Posterior vena cava (tissue), 2 donors: ENCODE measurements around the gene GCKR. TPM values are rescaled to one million over a fixed set of nuclear protein-coding genes. Genes with fewer than 3 reads are reported as not detected.
"Not testable (repeated sequence)": the region's sequence is repeated elsewhere in the genome, so short reads cannot be mapped to it uniquely, and the experiment has no call there.

Experiments
- DNase-seq: peaks from one replicate; pipeline ENCODE4 v3.0.0-alpha.2; 2020; ENCODE audit warnings: low spot score
- intact Hi-C, 2 donors: fragments of 100-400 bp; cut with DNase I; formaldehyde crosslinking; loops; one replicate each; pipeline versions ENCODE4 v1.14.1 to v1.14.2; 2022 to 2023
- total RNA-seq, 2 donors: library from RNA; stranded (reverse); fragmentation: NEBNext Ultra II Directional; extraction: Animal tissue kit (Norgen Biotek cat#: 25700); gene quantifications; one replicate each; pipeline ENCODE4 v1.2.1, GENCODE V29; 2021
- donor health status: DM: yes; HTN: yes; CAD: no.
- donor health status: DM: yes; HTN: yes; CAD: no.

Gene GCKR
- total RNA-seq, 2 donors from 2014 or later = 0.65 to 2.9 TPM

- DNase-seq = no peak
- intact Hi-C loops = loop anchor here in 1 of 2 donors (10.0 kb wide), 1 partner anchor 86 kb away; the partner anchor contains the start of gene ZNF512
Observed at GRCh38 chr2:27498975-27499374, 2.3 kb downstream of the GCKR start.

- DNase-seq = no peak
- intact Hi-C loops = no loop called here
Observed at GRCh38 chr2:27501042-27501441, 4.4 kb downstream of the GCKR start.

GRCh38 chr2:27502142-27502541 lies 5.5 kb downstream of the GCKR start:
- intact Hi-C loops = no loop called here
- no peak for DNase-seq

DNA sequence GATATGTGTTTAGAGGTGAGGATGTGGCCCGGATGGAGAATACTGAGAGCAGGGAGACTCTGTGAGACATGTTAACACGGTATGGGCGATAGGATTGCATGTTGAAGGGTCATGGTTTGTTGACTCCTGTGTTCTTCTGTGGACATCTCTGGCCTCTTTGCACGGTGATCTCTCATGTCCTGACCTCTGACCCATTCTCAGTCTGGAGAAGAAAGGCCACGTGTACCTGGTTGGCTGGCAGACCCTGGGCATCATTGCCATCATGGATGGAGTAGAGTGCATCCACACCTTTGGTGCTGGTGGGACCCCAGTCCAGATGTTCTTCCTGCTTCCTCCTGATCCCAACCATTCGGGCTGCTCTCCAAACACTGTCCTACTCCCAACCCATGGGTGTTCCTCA lies 9.9 kb downstream of the GCKR start:
- DNase-seq = no peak
- intact Hi-C loops = no loop called here

DNA sequence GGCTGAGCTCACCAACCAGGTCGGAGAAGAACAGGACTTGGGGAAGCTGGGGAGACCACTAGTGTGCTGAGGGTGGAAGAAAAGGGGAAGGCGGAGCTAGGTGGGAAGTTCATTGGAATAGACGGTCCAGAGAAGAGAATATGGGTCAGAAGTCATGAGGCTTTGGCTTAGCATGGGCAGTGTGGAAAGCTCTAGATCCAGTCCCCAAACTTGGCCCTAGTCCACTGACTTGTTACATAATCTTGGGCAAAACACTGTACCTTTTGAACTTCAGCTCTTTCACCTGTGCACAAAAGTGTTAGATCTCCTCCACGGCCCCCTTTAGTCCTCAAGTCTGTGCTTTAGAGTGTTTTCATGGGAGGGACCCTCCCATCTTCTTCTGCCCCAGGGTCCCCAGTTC lies 10.7 kb downstream of the GCKR start:
- intact Hi-C loops = no loop called here
- DNase-seq = no peak

- DNase-seq = no peak
- intact Hi-C loops = no loop called here
Observed at GRCh38 chr2:27509326-27509725, 12.7 kb downstream of the GCKR start.

- intact Hi-C loops = no loop called here
Observed at GRCh38 chr2:27518113-27518781, 21.6 kb downstream of the GCKR start.

DNA sequence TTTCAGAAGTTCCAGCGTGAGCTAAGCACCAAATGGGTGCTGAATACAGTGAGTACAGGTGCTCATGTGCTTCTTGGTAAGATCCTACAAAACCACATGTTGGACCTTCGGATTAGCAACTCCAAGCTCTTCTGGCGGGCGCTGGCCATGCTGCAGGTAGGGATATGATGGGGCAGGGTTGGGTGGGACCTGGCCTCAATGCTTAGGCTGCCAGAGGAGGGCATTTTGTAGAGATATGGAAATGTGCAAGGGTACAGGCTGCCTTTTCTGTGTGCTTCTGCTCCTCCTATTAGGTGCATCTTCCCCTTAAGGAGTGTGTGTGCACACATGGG lies 22.1 kb downstream of the GCKR start:
- no peak for DNase-seq
- intact Hi-C loops = no loop called here

More at GRCh38 chr2:27518113-27518781, 21.6 kb downstream of the GCKR start:
- DNase-seq = no peak

GRCh38 chr2:27520316-27520715 lies 23.7 kb downstream of the GCKR start:
- intact Hi-C loops = no loop called here
- DNase-seq = no peak

- intact Hi-C loops = no loop called here
Observed at GRCh38 chr2:27522400-27522945, 25.8 kb downstream of the GCKR start.

GRCh38 chr2:27527182-27527581 lies 30.5 kb downstream of the GCKR start:
- intact Hi-C loops = loop anchor here in 1 of 2 donors (5.0 kb wide), 1 partner anchor 610 kb away; no protein-coding TSS in a partner anchor
- DNase-seq = no peak

More at GRCh38 chr2:27522400-27522945, 25.8 kb downstream of the GCKR start:
- no peak for DNase-seq

DNA sequence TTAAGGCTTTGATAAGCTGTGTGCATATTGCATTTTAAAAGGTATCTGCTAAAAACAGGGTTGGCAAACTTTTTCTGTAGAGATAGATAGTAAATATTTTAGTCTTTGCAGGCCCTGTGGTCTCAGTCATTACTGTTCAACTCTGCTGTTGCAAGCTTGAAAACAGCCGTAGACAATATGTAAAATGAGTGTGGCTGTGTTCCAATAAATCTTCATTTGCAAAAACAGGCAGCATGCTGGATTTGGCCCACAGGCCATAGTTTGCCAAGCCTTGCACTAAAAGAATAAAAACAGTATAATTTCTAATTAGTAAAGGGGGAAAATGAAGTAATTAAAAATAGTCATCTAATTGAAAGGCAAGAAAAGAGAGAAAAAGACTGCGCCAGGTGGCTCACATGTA lies 35.3 kb downstream of the GCKR start:
- intact Hi-C loops = no loop called here
- DNase-seq = no peak

- intact Hi-C loops = no loop called here
- DNase-seq = no peak
Observed at GRCh38 chr2:27537287-27537686, 40.6 kb downstream of the GCKR start.

- DNase-seq, intact Hi-C loops: not testable (repeated sequence)
Observed at GRCh38 chr2:27538839-27539450, 42.3 kb downstream of the GCKR start.

DNA sequence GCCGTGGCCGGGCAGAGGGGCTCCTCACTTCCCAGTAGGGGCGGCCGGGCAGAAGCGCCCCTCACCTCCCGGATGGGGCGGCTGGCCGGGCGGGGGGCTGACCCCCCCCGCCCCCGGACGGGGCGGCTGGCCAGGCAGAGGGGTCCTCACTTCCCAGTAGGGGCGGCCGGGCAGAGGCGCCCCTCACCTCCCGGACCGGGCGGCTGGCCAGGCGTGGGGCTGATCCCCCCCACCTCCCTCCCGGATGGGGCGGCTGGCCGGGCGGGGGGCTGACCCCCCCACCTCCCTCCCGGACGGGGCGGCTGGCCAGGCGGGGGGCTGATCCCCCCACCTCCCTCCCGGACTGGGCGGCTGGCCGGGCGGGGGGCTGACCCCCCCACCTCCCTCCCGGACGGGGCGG lies 43.0 kb downstream of the GCKR start:
- intact Hi-C loops, DNase-seq: not testable (repeated sequence)

DNA sequence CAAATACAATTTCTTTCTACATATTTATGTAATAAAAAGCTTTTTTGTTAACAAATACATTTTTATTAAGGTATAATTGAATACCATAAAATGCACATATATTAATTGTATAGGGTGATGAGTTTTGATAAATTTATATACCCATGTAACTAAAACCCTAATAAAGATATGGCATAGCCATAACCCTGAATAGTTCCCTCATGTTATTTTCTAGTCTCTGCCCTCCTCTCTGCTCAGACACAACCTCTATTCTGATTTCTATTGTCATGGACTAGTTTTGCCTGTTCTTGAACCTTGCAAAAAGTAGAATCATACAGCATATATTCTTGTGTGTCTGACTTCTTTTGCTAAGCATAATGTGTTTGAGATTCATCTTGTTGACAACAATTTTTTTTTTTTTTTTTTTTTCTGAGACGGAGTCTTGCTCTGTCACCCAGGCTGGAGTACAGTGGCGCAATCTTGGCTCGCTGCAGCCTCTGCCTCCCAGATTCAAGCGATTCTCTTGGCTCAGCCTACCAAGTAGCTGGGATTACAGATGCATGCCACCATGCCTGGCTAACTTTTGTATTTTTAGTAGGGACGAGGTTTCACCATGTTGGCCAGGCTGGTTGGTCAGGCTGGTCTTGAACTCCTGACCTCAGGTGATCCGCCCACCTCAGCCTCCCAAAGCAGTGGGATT lies 47.6 kb downstream of the GCKR start:
- DNase-seq = no peak
- intact Hi-C loops = no loop called here

DNA sequence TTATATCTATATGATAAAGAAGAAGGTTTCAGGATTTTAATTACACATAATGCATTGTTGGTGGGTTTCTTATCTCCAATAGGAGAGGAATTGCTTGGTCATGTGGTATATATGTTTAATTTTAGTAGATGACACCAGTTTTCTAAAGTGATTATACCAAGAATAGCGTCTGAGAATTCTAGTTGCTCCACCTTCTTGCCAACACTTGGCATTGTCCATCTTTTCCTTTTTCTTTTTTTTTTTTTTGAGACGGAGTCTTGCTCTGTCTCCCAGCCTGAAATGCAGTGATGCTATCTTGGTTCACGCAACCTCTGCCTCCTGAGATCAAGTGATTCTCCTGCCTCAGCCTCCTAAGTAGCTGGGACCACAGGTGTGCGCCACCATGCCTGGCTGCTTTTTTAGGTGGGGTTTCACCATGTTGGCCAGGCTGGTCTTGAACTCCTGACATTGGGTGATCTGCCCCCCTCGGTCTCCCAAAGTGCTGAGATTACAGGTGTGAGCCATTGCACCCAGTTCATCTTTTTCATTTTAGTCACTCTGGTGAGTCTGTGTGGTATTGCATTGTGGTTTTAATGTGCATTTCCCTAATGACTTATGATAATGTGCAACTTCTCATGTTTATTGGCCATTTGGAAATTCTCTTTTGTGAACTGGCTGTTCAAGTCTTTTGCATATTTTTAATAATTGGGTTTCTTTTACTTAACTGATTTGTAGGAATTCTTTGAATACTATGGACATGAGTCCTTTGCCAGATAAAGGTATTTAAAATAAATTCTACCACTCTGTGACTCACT lies 48.9 kb downstream of the GCKR start:
- no peak for DNase-seq
- intact Hi-C loops = no loop called here

GRCh38 chr2:27549303-27549702 lies 52.7 kb downstream of the GCKR start:
- intact Hi-C loops = no loop called here
- no peak for DNase-seq

GRCh38 chr2:27551514-27551913 lies 54.9 kb downstream of the GCKR start:
- DNase-seq = no peak
- intact Hi-C loops = no loop called here

DNA sequence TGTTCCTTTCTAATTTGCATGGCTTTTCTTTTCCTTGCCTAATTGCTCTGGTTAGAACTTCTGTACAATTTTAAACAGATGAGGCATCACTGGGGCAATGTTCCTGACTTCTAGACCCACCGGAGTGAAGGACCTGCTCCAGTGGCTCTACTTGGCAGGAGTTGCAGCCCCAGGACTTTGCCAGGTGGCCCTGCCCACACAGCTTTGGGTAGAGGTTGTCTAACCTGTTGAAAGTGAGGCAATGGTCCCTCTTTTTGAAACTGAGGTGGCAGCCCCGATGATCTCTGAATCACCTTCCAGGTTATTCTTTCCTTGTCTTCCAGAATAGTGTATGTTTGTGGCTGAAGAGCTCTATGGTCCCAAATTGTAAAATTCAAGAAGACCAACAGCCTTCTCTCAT lies 56.3 kb downstream of the GCKR start:
- no peak for DNase-seq
- intact Hi-C loops = no loop called here
